K562 (cell line): ENCODE measurements around the gene SERPINE2. TPM values are rescaled to one million over a fixed set of nuclear protein-coding genes. Genes with fewer than 3 reads are reported as not detected.
A peak's percentile ranks its signal among the peaks of the same experiment; 100 is the strongest.

Experiments
- LEF1 ChIP-seq: fragments of 450-650 bp; IDR thresholded peaks from 2 replicates; pipeline ENCODE4 v1.6.1; 2016; ENCODE audit warnings: mild to moderate bottlenecking
- MYC ChIP-seq, 2 experiments: fragments of 250-450 bp in 1 of 2; sonication (Bioruptor Pico) in 1 of 2; IDR thresholded peaks; 2 replicates each; pipeline versions ENCODE4 v1.5.1 to v1.6.1; 2012 to 2021; ENCODE audit warnings: low read depth in 2 of 2, borderline replicate concordance in 1 of 2, improper control_type of control experiment in 1 of 2, low read length in 1 of 2, mild to moderate bottlenecking in 1 of 2, moderate library complexity in 1 of 2
- POLR2A ChIP-seq: fragments of 450-650 bp; conservative IDR thresholded peaks from 2 replicates; pipeline ENCODE4 v1.6.1; 2016
- POLR2AphosphoS5 ChIP-seq: IDR thresholded peaks from 2 replicates; pipeline ENCODE4 v1.6.1; 2011; ENCODE audit warnings: mild to moderate bottlenecking, low read depth, low read length, moderate library complexity; ENCODE audit not compliant: control insufficient read depth, insufficient read depth
- SP1 ChIP-seq: sonication (generic); formaldehyde crosslinking; IDR thresholded peaks from 2 replicates; pipeline ENCODE4 v1.8.1; 2022; ENCODE audit warnings: mild to moderate bottlenecking, missing genetic modification reagents
- ZNF347 ChIP-seq: fragments of 450-650 bp; formaldehyde crosslinking; IDR thresholded peaks from 2 replicates; pipeline ENCODE4 v1.4.0; 2020; ENCODE audit warnings: low read depth, mild to moderate bottlenecking, moderate library complexity
- polyA plus RNA-seq, 8 experiments: library from polyadenylated mRNA; depleted of rRNA in 4 of 8; stranded (reverse) in 5 of 8; unstranded in 3 of 8; fragments of >200 nt; fragmentation: Nextera tagmentation in 2 of 8; fragmentation: Illumina TruSeq in 1 of 8; extraction: Ambion mirVana in 2 of 8; extraction: Trizol in 1 of 8; gene quantifications; 2 replicates each; pipeline versions ENCODE4 v1.2.1 to v1.2.3, GENCODE V29; 2011 to 2014; ENCODE audit warnings: inconsistent platforms in 1 of 8, missing spikeins in 1 of 8
- total RNA-seq, 7 experiments: library from RNA; depleted of rRNA in 6 of 7; stranded (reverse); fragments of >200 nt in 6 of 7; fragmentation: Illumina TruSeq in 2 of 7; extraction: Trizol in 2 of 7; gene quantifications; 2 replicates each; pipeline versions ENCODE4 v1.2.1 to v1.2.3, GENCODE V29; 2011 to 2021; ENCODE audit warnings: low replicate concordance in 1 of 7
- TF ChIP-seq, protein P1 (sequence below), 2 experiments: IDR thresholded peaks; 2 replicates each; pipeline ENCODE4 v1.6.1; 2012; ENCODE audit warnings: improper control_type of control experiment in 2 of 2, low read depth in 2 of 2, low read length in 2 of 2, borderline replicate concordance in 1 of 2
- TF ChIP-seq, protein P2 (sequence below): sonication (generic); formaldehyde crosslinking; IDR thresholded peaks from 2 replicates; pipeline ENCODE4 v1.8.0; 2023; ENCODE audit warnings: missing genetic modification reagents, mild to moderate bottlenecking, borderline replicate concordance
- TF ChIP-seq, protein P3 (sequence below): fragments of 450-650 bp; formaldehyde crosslinking; IDR thresholded peaks from 2 replicates; pipeline ENCODE4 v1.4.0; 2022; ENCODE audit warnings: missing genetic modification characterization
- TF ChIP-seq, protein P4 (sequence below): fragments of 250-450 bp; sonication (Bioruptor Pico); IDR thresholded peaks from 2 replicates; pipeline ENCODE4 v1.5.1; 2021; ENCODE audit warnings: mild to moderate bottlenecking

SERPINE2 gene
- total and polyA plus RNA-seq, 9 of the 15 experiments (the other 6 are each of a cell fraction or from before 2014, with no cell fraction given), result 0.03 to 0.16 (median 0.13) TPM; not detected in 6

DNA sequence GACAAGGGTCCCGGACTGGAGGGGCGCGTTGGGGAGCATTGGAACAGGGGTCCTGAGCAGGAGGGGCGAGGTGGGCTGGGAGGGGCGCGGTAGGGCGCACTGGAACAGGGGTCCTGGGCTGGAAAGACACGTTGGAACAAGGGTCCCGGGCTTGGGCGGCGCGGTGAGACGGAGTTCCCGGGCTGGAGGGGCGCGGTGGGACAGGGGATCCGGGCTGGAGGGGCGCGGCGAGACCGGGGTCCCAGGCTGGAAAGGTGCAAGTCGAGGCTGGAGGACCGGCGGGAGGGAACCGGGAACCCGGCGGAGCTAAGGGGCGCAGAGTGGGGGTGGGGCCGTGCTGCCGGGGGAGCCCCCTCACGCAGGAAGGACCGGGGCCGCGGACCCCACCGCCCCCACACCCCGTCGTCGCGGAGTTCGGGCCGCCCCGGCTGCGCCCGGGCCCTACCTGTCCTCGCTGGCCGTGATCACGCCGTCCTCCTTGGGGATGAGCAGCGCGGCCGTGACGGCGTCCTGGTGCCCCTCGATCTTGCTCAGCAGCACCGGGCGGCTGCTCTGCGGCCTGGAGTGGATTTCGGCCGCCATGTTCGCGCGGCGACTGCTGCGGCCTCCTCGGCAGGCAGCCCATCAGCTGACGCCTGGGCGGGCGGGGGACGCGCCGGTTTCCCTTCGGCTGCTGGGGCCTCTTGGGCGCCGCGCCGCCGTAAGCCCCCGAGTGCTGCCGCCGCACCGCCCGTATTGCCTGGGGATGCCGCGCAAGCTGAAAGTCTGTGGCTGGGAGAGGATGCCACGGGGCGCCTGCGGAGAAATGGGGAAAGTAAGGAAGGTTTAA lies 94.2 kb downstream of the SERPINE2 start, which contains the start of gene WDFY1 (continued):
- TF ChIP-seq, protein P1, sequence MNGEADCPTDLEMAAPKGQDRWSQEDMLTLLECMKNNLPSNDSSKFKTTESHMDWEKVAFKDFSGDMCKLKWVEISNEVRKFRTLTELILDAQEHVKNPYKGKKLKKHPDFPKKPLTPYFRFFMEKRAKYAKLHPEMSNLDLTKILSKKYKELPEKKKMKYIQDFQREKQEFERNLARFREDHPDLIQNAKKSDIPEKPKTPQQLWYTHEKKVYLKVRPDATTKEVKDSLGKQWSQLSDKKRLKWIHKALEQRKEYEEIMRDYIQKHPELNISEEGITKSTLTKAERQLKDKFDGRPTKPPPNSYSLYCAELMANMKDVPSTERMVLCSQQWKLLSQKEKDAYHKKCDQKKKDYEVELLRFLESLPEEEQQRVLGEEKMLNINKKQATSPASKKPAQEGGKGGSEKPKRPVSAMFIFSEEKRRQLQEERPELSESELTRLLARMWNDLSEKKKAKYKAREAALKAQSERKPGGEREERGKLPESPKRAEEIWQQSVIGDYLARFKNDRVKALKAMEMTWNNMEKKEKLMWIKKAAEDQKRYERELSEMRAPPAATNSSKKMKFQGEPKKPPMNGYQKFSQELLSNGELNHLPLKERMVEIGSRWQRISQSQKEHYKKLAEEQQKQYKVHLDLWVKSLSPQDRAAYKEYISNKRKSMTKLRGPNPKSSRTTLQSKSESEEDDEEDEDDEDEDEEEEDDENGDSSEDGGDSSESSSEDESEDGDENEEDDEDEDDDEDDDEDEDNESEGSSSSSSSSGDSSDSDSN (IDR thresholded peaks at IDR 0.05; ENCODE audit: borderline replicate concordance in 1 of 2, low read depth in 2 of 2, low read length in 2 of 2), result no peak
- TF ChIP-seq POLR2A (peak; percentile 77), POLR2AphosphoS5 (peak; percentile 70; the same call in 1 of the 2 replicates), SP1 (0 out of 2 replicates have a peak, but pooled peaks have one; percentile 42), MYC (IDR thresholded peaks at IDR 0.05; ENCODE audit: low read depth, low read length) (peak; percentile 52), MYC (CRISPR knock-in tag; IDR thresholded peaks at IDR 0.05; ENCODE audit: borderline replicate concordance, low read depth) (no peak), ZNF347 (no peak), LEF1 (no peak)
- TF ChIP-seq, protein P2, sequence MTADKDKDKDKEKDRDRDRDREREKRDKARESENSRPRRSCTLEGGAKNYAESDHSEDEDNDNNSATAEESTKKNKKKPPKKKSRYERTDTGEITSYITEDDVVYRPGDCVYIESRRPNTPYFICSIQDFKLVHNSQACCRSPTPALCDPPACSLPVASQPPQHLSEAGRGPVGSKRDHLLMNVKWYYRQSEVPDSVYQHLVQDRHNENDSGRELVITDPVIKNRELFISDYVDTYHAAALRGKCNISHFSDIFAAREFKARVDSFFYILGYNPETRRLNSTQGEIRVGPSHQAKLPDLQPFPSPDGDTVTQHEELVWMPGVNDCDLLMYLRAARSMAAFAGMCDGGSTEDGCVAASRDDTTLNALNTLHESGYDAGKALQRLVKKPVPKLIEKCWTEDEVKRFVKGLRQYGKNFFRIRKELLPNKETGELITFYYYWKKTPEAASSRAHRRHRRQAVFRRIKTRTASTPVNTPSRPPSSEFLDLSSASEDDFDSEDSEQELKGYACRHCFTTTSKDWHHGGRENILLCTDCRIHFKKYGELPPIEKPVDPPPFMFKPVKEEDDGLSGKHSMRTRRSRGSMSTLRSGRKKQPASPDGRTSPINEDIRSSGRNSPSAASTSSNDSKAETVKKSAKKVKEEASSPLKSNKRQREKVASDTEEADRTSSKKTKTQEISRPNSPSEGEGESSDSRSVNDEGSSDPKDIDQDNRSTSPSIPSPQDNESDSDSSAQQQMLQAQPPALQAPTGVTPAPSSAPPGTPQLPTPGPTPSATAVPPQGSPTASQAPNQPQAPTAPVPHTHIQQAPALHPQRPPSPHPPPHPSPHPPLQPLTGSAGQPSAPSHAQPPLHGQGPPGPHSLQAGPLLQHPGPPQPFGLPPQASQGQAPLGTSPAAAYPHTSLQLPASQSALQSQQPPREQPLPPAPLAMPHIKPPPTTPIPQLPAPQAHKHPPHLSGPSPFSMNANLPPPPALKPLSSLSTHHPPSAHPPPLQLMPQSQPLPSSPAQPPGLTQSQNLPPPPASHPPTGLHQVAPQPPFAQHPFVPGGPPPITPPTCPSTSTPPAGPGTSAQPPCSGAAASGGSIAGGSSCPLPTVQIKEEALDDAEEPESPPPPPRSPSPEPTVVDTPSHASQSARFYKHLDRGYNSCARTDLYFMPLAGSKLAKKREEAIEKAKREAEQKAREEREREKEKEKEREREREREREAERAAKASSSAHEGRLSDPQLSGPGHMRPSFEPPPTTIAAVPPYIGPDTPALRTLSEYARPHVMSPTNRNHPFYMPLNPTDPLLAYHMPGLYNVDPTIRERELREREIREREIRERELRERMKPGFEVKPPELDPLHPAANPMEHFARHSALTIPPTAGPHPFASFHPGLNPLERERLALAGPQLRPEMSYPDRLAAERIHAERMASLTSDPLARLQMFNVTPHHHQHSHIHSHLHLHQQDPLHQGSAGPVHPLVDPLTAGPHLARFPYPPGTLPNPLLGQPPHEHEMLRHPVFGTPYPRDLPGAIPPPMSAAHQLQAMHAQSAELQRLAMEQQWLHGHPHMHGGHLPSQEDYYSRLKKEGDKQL (CRISPR knock-in tag), result no peak
- TF ChIP-seq, protein P3, sequence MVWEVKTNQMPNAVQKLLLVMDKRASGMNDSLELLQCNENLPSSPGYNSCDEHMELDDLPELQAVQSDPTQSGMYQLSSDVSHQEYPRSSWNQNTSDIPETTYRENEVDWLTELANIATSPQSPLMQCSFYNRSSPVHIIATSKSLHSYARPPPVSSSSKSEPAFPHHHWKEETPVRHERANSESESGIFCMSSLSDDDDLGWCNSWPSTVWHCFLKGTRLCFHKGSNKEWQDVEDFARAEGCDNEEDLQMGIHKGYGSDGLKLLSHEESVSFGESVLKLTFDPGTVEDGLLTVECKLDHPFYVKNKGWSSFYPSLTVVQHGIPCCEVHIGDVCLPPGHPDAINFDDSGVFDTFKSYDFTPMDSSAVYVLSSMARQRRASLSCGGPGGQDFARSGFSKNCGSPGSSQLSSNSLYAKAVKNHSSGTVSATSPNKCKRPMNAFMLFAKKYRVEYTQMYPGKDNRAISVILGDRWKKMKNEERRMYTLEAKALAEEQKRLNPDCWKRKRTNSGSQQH (CRISPR knock-in tag), result no peak
- TF ChIP-seq, protein P4, sequence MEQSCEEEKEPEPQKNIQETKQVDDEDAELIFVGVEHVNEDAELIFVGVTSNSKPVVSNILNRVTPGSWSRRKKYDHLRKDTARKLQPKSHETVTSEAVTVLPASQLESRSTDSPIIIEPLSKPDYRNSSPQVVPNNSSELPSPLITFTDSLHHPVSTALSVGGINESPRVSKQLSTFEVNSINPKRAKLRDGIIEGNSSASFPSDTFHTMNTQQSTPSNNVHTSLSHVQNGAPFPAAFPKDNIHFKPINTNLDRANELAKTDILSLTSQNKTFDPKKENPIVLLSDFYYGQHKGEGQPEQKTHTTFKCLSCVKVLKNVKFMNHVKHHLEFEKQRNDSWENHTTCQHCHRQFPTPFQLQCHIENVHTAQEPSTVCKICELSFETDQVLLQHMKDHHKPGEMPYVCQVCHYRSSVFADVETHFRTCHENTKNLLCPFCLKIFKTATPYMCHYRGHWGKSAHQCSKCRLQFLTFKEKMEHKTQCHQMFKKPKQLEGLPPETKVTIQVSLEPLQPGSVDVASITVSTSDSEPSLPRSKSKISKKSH (CRISPR knock-in tag), result no peak
